CMK (cell line): ENCODE results near the gene DOCK8.
A peak's percentile ranks its signal among the peaks of the same experiment; 100 is the strongest.
"Not testable (repeated sequence)": the region's sequence is repeated elsewhere in the genome, so short reads cannot be mapped to it uniquely, and the experiment has no call there.

Source experiments
- DNase-seq: peaks from one replicate; pipeline ENCODE4 v3.0.0-alpha.2; 2010; ENCODE audit warnings: low read depth

DOCK8 gene

GRCh38 chr9:365436-365835 lies 150.8 kb downstream of the DOCK8 start:
- no peak for DNase-seq

GRCh38 chr9:366620-367019 lies 152.0 kb downstream of the DOCK8 start:
- no peak for DNase-seq

GRCh38 chr9:370086-370485 lies 155.4 kb downstream of the DOCK8 start:
- no peak for DNase-seq

- no peak for DNase-seq
These were observed 156.7 kb downstream of the DOCK8 start for GRCh38 chr9:371349-371748.

GRCh38 chr9:372128-372527 lies 157.5 kb downstream of the DOCK8 start:
- no peak for DNase-seq

- no peak for DNase-seq
These were observed 159.1 kb downstream of the DOCK8 start for GRCh38 chr9:373759-374206.

GRCh38 chr9:374736-375135 lies 160.1 kb downstream of the DOCK8 start:
- no peak for DNase-seq

GRCh38 chr9:376115-376514 lies 161.4 kb downstream of the DOCK8 start:
- DNase-seq = no peak

- DNase-seq = no peak
These were observed 163.6 kb downstream of the DOCK8 start for GRCh38 chr9:378263-378662.

- no peak for DNase-seq
These were observed 167.7 kb downstream of the DOCK8 start for GRCh38 chr9:382383-382782.

GRCh38 chr9:385818-386398 lies 171.2 kb downstream of the DOCK8 start:
- DNase-seq = no peak

- DNase-seq = no peak
These were observed 174.5 kb downstream of the DOCK8 start for GRCh38 chr9:389159-389558.

GRCh38 chr9:389758-390157 lies 175.1 kb downstream of the DOCK8 start:
- DNase-seq = no peak

GRCh38 chr9:392077-392804 lies 177.6 kb downstream of the DOCK8 start:
- DNase-seq = no peak

- DNase-seq = no peak
These were observed 179.8 kb downstream of the DOCK8 start for GRCh38 chr9:394347-395052.

GRCh38 chr9:396396-396795 lies 181.7 kb downstream of the DOCK8 start:
- DNase-seq = no peak

- no peak for DNase-seq
These were observed 183.4 kb downstream of the DOCK8 start for GRCh38 chr9:398085-398484.

- DNase-seq = peak; percentile 22
These were observed 186.6 kb downstream of the DOCK8 start for GRCh38 chr9:401223-401622.

GRCh38 chr9:404234-404633 lies 189.6 kb downstream of the DOCK8 start:
- DNase-seq = no peak

- DNase-seq = no peak
These were observed 190.7 kb downstream of the DOCK8 start for GRCh38 chr9:405341-405740.

- no peak for DNase-seq
These were observed 192.4 kb downstream of the DOCK8 start for GRCh38 chr9:406886-407654.

GRCh38 chr9:409655-410054 lies 195.0 kb downstream of the DOCK8 start:
- not testable (repeated sequence) for DNase-seq

- DNase-seq = no peak
These were observed 199.9 kb downstream of the DOCK8 start for GRCh38 chr9:414595-414994.
